ENCODE measurements around the gene RNU4-1.
"Not testable (repeated sequence)": the region's sequence is repeated elsewhere in the genome, so short reads cannot be mapped to it uniquely, and the experiment has no call there.

Gene RNU4-1

GRCh38 chr12:120292661-120293531, at the start of gene RNU4-1:
TSS of gene RNU4-1 (minus strand) at chr12:120293237.
- peak; percentile 47 for DNase-seq (ENCODE audit: low read depth)

GRCh38 chr12:120342175-120343038, 49.4 kb upstream of the RNU4-1 start:
- no peak for DNase-seq (ENCODE audit: low read depth)

GRCh38 chr12:120339256-120339655, 46.2 kb upstream of the RNU4-1 start:
- DNase-seq (ENCODE audit: low read depth) = no peak

GRCh38 chr12:120337730-120338129, 44.7 kb upstream of the RNU4-1 start:
- no peak for DNase-seq (ENCODE audit: low read depth)

GRCh38 chr12:120336392-120336791, 43.4 kb upstream of the RNU4-1 start:
- not testable (repeated sequence) for DNase-seq (ENCODE audit: low read depth)

- DNase-seq (ENCODE audit: low read depth) = not testable (repeated sequence)
These were observed 42.4 kb upstream of the RNU4-1 start for GRCh38 chr12:120335447-120335846.

- DNase-seq (ENCODE audit: low read depth) = no peak
These were observed 39.5 kb upstream of the RNU4-1 start for GRCh38 chr12:120332523-120332922.

- no peak for DNase-seq (ENCODE audit: low read depth)
These were observed 39.0 kb upstream of the RNU4-1 start for GRCh38 chr12:120332041-120332440.

GRCh38 chr12:120331390-120331789, 38.4 kb upstream of the RNU4-1 start:
- DNase-seq (ENCODE audit: low read depth) = no peak

- DNase-seq (ENCODE audit: low read depth) = no peak
These were observed 35.2 kb upstream of the RNU4-1 start for GRCh38 chr12:120328228-120328627.

- no peak for DNase-seq (ENCODE audit: low read depth)
These were observed 34.6 kb upstream of the RNU4-1 start, which contains the start of gene PLA2G1B for GRCh38 chr12:120327593-120327992. TSS of gene PLA2G1B (minus strand) at chr12:120327779. CDS start at chr12:120327753, 26 bp downstream.

GRCh38 chr12:120324841-120325417, 31.9 kb upstream of the RNU4-1 start:
- no peak for DNase-seq (ENCODE audit: low read depth)

GRCh38 chr12:120323772-120324171, 30.7 kb upstream of the RNU4-1 start:
- no peak for DNase-seq (ENCODE audit: low read depth)

GRCh38 chr12:120321382-120322202, 28.6 kb upstream of the RNU4-1 start:
- DNase-seq (ENCODE audit: low read depth) = no peak

- peak; percentile 100 for DNase-seq (ENCODE audit: low read depth)
These were observed 24.4 kb upstream of the RNU4-1 start for GRCh38 chr12:120317224-120318105.

GRCh38 chr12:120316798-120317223, 23.8 kb upstream of the RNU4-1 start:
- DNase-seq (ENCODE audit: low read depth) = no peak

GRCh38 chr12:120314220-120314619, 21.2 kb upstream of the RNU4-1 start:
- no peak for DNase-seq (ENCODE audit: low read depth)

- DNase-seq (ENCODE audit: low read depth) = peak; percentile 74
These were observed 9.2 kb upstream of the RNU4-1 start, which contains the start of gene SIRT4 for GRCh38 chr12:120301962-120302815. TSS of gene SIRT4 (plus strand) at chr12:120302321. CDS start at chr12:120303562, 1,241 bp downstream.

GRCh38 chr12:120292411-120292660, 701 bp downstream of the RNU4-1 start:
- DNase-seq (ENCODE audit: low read depth) = no peak

All from activated T-helper 1 cell treated with Interleukin-2 at 50 U/mL for 16 hours (primary cell).